H1 (cell line): ENCODE data around the gene ZNF385B. TPM values are rescaled to one million over a fixed set of nuclear protein-coding genes. Genes with fewer than 3 reads are reported as not detected.

ENCODE experiments used
- CTCF ChIA-PET: fragments of 300-600 bp; sonication (Branson Sonifier 250); formaldehyde crosslinking; loops from one replicate; lab custom pipeline; 2021; ENCODE audit not compliant: partially characterized antibody; lab: Charles Lee
- POLR2A ChIA-PET: fragments of 300-600 bp; sonication (Branson Sonifier 250); formaldehyde crosslinking; loops from one replicate; lab custom pipeline; 2021; ENCODE audit warnings: inconsistent platforms; ENCODE audit not compliant: partially characterized antibody; lab: Charles Lee
- DNase-seq, 2 experiments: peaks; one replicate each; pipeline versions ENCODE4 v3.0.0 to v3.0.0-alpha.2; 2010 to 2022; ENCODE audit warnings: low spot score in 2 of 2, low read depth in 1 of 2, mixed read lengths in 1 of 2
- FAIRE-seq: peaks from 2 replicates; lab custom pipeline; 2011; peaks lifted over from hg19 to GRCh38; lab: Jason Lieb, UNC
- H2AFZ ChIP-seq: 2 replicates; pipeline ENCODE4 v1.8.1; 2012; ENCODE audit warnings: low read length, inconsistent platforms
- H2AK5ac ChIP-seq: 2 replicates; pipeline ENCODE4 v1.6.1; 2013; ENCODE audit warnings: low read depth, low read length
- H2BK120ac ChIP-seq: replicated peaks from 2 replicates; pipeline ENCODE3; 2013; ENCODE audit warnings: low read depth, low read length, inconsistent platforms
- H2BK12ac ChIP-seq: 2 replicates; pipeline ENCODE4 v1.6.1; 2013; ENCODE audit warnings: low read depth, low read length
- H2BK15ac ChIP-seq: 2 replicates; pipeline ENCODE4 v1.6.1; 2013; ENCODE audit warnings: low read length
- H2BK20ac ChIP-seq: 2 replicates; pipeline ENCODE4 v1.6.1; 2013; ENCODE audit warnings: low read length
- H2BK5ac ChIP-seq: 2 replicates; pipeline ENCODE4 v1.6.1; 2013; ENCODE audit warnings: low read depth, low read length
- H3K14ac ChIP-seq: 2 replicates; pipeline ENCODE4 v1.6.1; 2013; ENCODE audit warnings: inconsistent platforms; ENCODE audit not compliant: insufficient read length
- H3K18ac ChIP-seq: 2 replicates; pipeline ENCODE4 v1.6.1; 2013; ENCODE audit warnings: low read length; ENCODE audit errors: extremely low read depth
- H3K23ac ChIP-seq: 2 replicates; pipeline ENCODE4 v1.6.1; 2013; ENCODE audit warnings: inconsistent platforms; ENCODE audit not compliant: insufficient read length
- H3K23me2 ChIP-seq: 2 replicates; pipeline ENCODE4 v1.6.1; 2013; ENCODE audit warnings: low read depth, low read length
- H3K27ac ChIP-seq: 2 replicates; pipeline ENCODE4 v1.6.1; 2011; ENCODE audit warnings: low read depth, low read length, inconsistent platforms
- H3K27me3 ChIP-seq, 4 experiments: replicated peaks in 1 of 4; 1 replicate in 1 of 4; 2 replicates in 3 of 4; pipeline versions ENCODE4 v1.6.1 to v1.8.1; 2011 to 2013; ENCODE audit warnings: low read length in 3 of 4, mild to moderate bottlenecking in 3 of 4, inconsistent platforms in 2 of 4, mixed read lengths in 2 of 4, moderate library complexity in 1 of 4; ENCODE audit not compliant: control insufficient read depth in 3 of 4, insufficient read depth in 3 of 4; ENCODE audit errors: extremely low read depth in 1 of 4
- H3K36me3 ChIP-seq, 4 experiments: 2 replicates each; pipeline versions ENCODE4 v1.6.1 to v1.8.1; 2011 to 2013; ENCODE audit warnings: mild to moderate bottlenecking in 4 of 4, low read length in 3 of 4, moderate library complexity in 2 of 4, control low read depth in 1 of 4, inconsistent platforms in 1 of 4; ENCODE audit not compliant: insufficient read depth in 4 of 4, control insufficient read depth in 2 of 4
- H3K4ac ChIP-seq: replicated peaks from 2 replicates; pipeline ENCODE3; 2013; ENCODE audit warnings: low read length, low read depth, mixed read lengths, inconsistent platforms; ENCODE audit not compliant: insufficient read length
- H3K4me1 ChIP-seq, 4 experiments: replicated peaks in 1 of 4; 1 replicate in 1 of 4; 2 replicates in 3 of 4; pipeline versions ENCODE4 v1.6.1 to v1.8.1; 2011 to 2013; ENCODE audit warnings: low read length in 3 of 4, inconsistent platforms in 2 of 4, mixed read lengths in 1 of 4; ENCODE audit not compliant: insufficient read depth in 4 of 4, control insufficient read depth in 3 of 4
- H3K4me2 ChIP-seq, 2 experiments: 2 replicates each; pipeline versions ENCODE4 v1.6.1 to v1.8.1; 2011 to 2013; ENCODE audit warnings: low read depth in 2 of 2, low read length in 2 of 2, control low read depth in 1 of 2, inconsistent platforms in 1 of 2, mild to moderate bottlenecking in 1 of 2; ENCODE audit not compliant: insufficient read depth in 1 of 2
- H3K4me3 ChIP-seq, 4 experiments: fragments of 200-600, 300-600 bp in 1 of 4; sonication (generic), shearing (Covaris generic), sonication (Bioruptor Twin) in 1 of 4; 2 replicates each; pipeline versions ENCODE4 v1.5.1 to v1.8.1; 2011 to 2016; ENCODE audit warnings: low read length in 4 of 4, low read depth in 3 of 4, control low read depth in 2 of 4, inconsistent platforms in 2 of 4, mild to moderate bottlenecking in 2 of 4, mixed read lengths in 1 of 4, moderate library complexity in 1 of 4; ENCODE audit not compliant: insufficient read depth in 2 of 4; ENCODE audit errors: extremely low read depth in 1 of 4
- H3K56ac ChIP-seq: replicated peaks from 2 replicates; pipeline ENCODE3; 2013; ENCODE audit warnings: low read depth, mild to moderate bottlenecking, mixed read lengths, low read length, inconsistent platforms; ENCODE audit not compliant: insufficient read length
- H3K79me1 ChIP-seq: 2 replicates; pipeline ENCODE4 v1.6.1; 2013; ENCODE audit warnings: low read depth, low read length, control low read depth
- H3K79me2 ChIP-seq, 2 experiments: 2 replicates each; pipeline versions ENCODE4 v1.6.1 to v1.8.1; 2012 to 2013; ENCODE audit warnings: low read length in 2 of 2, mild to moderate bottlenecking in 2 of 2, inconsistent platforms in 1 of 2; ENCODE audit not compliant: insufficient read depth in 2 of 2, control insufficient read depth in 1 of 2
- H3K9ac ChIP-seq, 4 experiments: replicated peaks in 1 of 4; 1 replicate in 1 of 4; 2 replicates in 3 of 4; pipeline versions ENCODE4 v1.6.1 to v1.8.1; 2011 to 2013; ENCODE audit warnings: low read depth in 3 of 4, low read length in 3 of 4, control low read depth in 2 of 4, mild to moderate bottlenecking in 2 of 4, moderate library complexity in 2 of 4, inconsistent platforms in 1 of 4; ENCODE audit errors: extremely low read depth in 1 of 4
- H3K9me3 ChIP-seq, 2 experiments: 2 replicates each; pipeline versions ENCODE4 v1.6.1 to v1.8.1; 2012 to 2013; ENCODE audit warnings: mild to moderate bottlenecking in 2 of 2, moderate library complexity in 2 of 2, control low read depth in 1 of 2, inconsistent platforms in 1 of 2, low read depth in 1 of 2, low read length in 1 of 2, mixed read lengths in 1 of 2; ENCODE audit not compliant: insufficient read depth in 2 of 2
- H4K20me1 ChIP-seq, 2 experiments: replicated peaks in 1 of 2; 2 replicates each; pipeline versions ENCODE3 to v1.8.1; 2011 to 2013; ENCODE audit warnings: inconsistent platforms in 2 of 2, low read length in 2 of 2, mild to moderate bottlenecking in 1 of 2; ENCODE audit not compliant: insufficient read depth in 2 of 2, control insufficient read depth in 1 of 2
- H4K5ac ChIP-seq: 2 replicates; pipeline ENCODE4 v1.6.1; 2013; ENCODE audit warnings: low read length, low read depth, mixed read lengths, inconsistent platforms; ENCODE audit not compliant: insufficient read length
- H4K8ac ChIP-seq: 2 replicates; pipeline ENCODE4 v1.8.0; 2013; ENCODE audit warnings: mild to moderate bottlenecking, moderate library complexity, low read length, inconsistent platforms; ENCODE audit not compliant: insufficient read depth; ENCODE audit errors: extremely low read depth
- H4K91ac ChIP-seq: replicated peaks from 2 replicates; pipeline ENCODE3; 2013; ENCODE audit warnings: low read length, mixed read lengths, inconsistent platforms; ENCODE audit not compliant: insufficient read length
- ASH2L ChIP-seq: fragments of 200-600, 300-600 bp; sonication (generic); IDR thresholded peaks from one replicate; pipeline ENCODE4 v1.7.1; 2017; ENCODE audit warnings: low read length
- WGBS, 2 experiments: shearing (Covaris generic) in 1 of 2; methylation state at CpG; one replicate each; pipeline versions ENCODE4 v1.1.6 to v1.1.7; 2013 to 2015; ENCODE audit warnings: low lambda C conversion rate in 2 of 2, mixed read lengths in 2 of 2, inconsistent platforms in 1 of 2, low coverage in 1 of 2, missing lambda C conversion rate in 1 of 2; ENCODE audit not compliant: insufficient replicate concordance in 2 of 2, insufficient coverage in 1 of 2, insufficient read length in 1 of 2; ENCODE audit errors: extremely low coverage in 1 of 2, missing lambda C conversion rate in 1 of 2; 5-methylcytosine and 5-hydroxymethylcytosine counted together
- polyA plus RNA-seq, 7 experiments: library from polyadenylated mRNA; depleted of rRNA in 3 of 7; stranded (reverse) in 5 of 7; unstranded in 2 of 7; fragments of >200 nt in 5 of 7; fragments of 200-250 nt in 2 of 7; gene quantifications; 1 replicate in 5 of 7; 2 replicates in 1 of 7; 4 replicates in 1 of 7; pipeline versions ENCODE4 v1.2.1 to v1.2.3, GENCODE V29; 2011 to 2013; ENCODE audit warnings: missing spikeins in 2 of 7, mixed read lengths in 2 of 7
- total RNA-seq: library from RNA; stranded (reverse); fragmentation: NEBNext Ultra II Directional; extraction: Animal tissue kit (Norgen Biotek cat#: 25700); gene quantifications from 2 replicates; pipeline ENCODE4 v1.2.1, GENCODE V29; 2021

Gene ZNF385B
- total and polyA plus RNA-seq, 2 of the 8 experiments (the other 6 are each of a cell fraction or from before 2014, with no cell fraction given) = 1.1 to 3.7 TPM

- no peaks in the 10 kb centered on the region for H3K36me3 ChIP-seq
Observed at GRCh38 chr2:179556425-179556824, 305.0 kb downstream of the ZNF385B start.

More at GRCh38 chr2:179556425-179556824, 305.0 kb downstream of the ZNF385B start:
- Histone ChIP-seq H3K4me3 (no peak overlapping the region), H4K91ac (no peak overlapping the region), H3K9ac (no peak overlapping the region), H2BK5ac (no peak overlapping the region), H3K9me3 (no peaks in the 10 kb centered on the region), H2BK12ac (no peak overlapping the region), H2AK5ac (no peak overlapping the region), H3K79me1 (no peaks in the 10 kb centered on the region), H2BK20ac (no peak overlapping the region), H2BK15ac (no peak overlapping the region), H4K8ac (no peak overlapping the region), H4K20me1 (no peaks in the 10 kb centered on the region), H3K18ac (no peak overlapping the region), H3K27me3 (no peaks in the 10 kb centered on the region), H3K4ac (no peak overlapping the region), H3K14ac (no peak overlapping the region), H2AFZ (no peak overlapping the region), H4K5ac (no peak overlapping the region), H2BK120ac (no peak overlapping the region), H3K56ac (no peak overlapping the region), H3K23me2 (no peaks in the 10 kb centered on the region), H3K4me1 (peaks cover 0 to 6% (median under 1%) of the 10 kb centered on the region in 4 experiments; a peak in 2 of 7 replicates), H3K4me2 (no peak overlapping the region), H3K23ac (no peak overlapping the region), H3K79me2 (no peaks in the 10 kb centered on the region), H3K27ac (no peak overlapping the region)
- no peak for DNase-seq
- 87% methylated on average over 6 of the region's 6 CpGs; no CpG with 5 or more reads in 1 of the 2 experiments for WGBS, 2 experiments
- no peak for FAIRE-seq
- TF ChIP-seq ASH2L = no peak
- CTCF ChIA-PET = interaction anchor here (0.6 to 1.9 kb wide), 2 partner anchors 13 to 39 kb away, joined by 3 to 5 read pairs; no protein-coding TSS in a partner anchor
- POLR2A ChIA-PET = no interaction called here
